SK-N-SH (cell line): ENCODE results near the gene ATP6V0B. TPM values are rescaled to one million over a fixed set of nuclear protein-coding genes. Genes with fewer than 3 reads are reported as not detected.

Source experiments
- CTCF ChIA-PET: fragments of 300-600, 350-600 bp; formaldehyde crosslinking; extraction: SDS; loops from one replicate; lab custom pipeline; 2021; lab: Yijun Ruan, JAX
- POLR2A ChIA-PET: fragments of 350-600 bp; sonication (Branson Sonifier 250); formaldehyde crosslinking; extraction: SDS; loops from one replicate; lab custom pipeline; 2020; ENCODE audit warnings: antibody characterized with exemption, inconsistent platforms; lab: Yijun Ruan, JAX
- DNase-seq: peaks from one replicate; pipeline ENCODE4 v3.0.0; 2012
- H2AFZ ChIP-seq: fragments of 200-600 bp; sonication (generic); 2 replicates; pipeline ENCODE4 v1.8.1; 2016; ENCODE audit warnings: antibody characterized with exemption, mild to moderate bottlenecking, low read depth
- H3F3A ChIP-seq: fragments of 200-600 bp; sonication (generic); replicated peaks from 2 replicates; pipeline ENCODE3; 2016; ENCODE audit warnings: antibody characterized with exemption, mild to moderate bottlenecking; ENCODE audit not compliant: insufficient read depth
- H3K27ac ChIP-seq, 2 experiments: fragments of 200-500 bp in 1 of 2; fragments of 200-600 bp in 1 of 2; sonication (Bioruptor generic) in 1 of 2; sonication (generic), shearing (Covaris generic) in 1 of 2; 2 replicates each; pipeline versions ENCODE4 v1.5.1 to v1.6.1; 2014 to 2016; ENCODE audit warnings: low read depth in 2 of 2, inconsistent platforms in 1 of 2, low read length in 1 of 2, mild to moderate bottlenecking in 1 of 2, mixed read lengths in 1 of 2
- H3K27me3 ChIP-seq: fragments of 200-600 bp; sonication (generic), shearing (Covaris generic); 2 replicates; pipeline ENCODE4 v1.6.1; 2016; ENCODE audit warnings: mixed run types; ENCODE audit not compliant: insufficient read depth
- H3K36me3 ChIP-seq, 2 experiments: fragments of 200-500 bp in 1 of 2; fragments of 200-600 bp in 1 of 2; sonication (Bioruptor generic) in 1 of 2; sonication (generic) in 1 of 2; replicated peaks in 1 of 2; 2 replicates each; pipeline versions ENCODE3 to v1.5.1; 2014 to 2016; ENCODE audit warnings: low read length in 1 of 2, mild to moderate bottlenecking in 1 of 2; ENCODE audit not compliant: insufficient read depth in 2 of 2, control insufficient read depth in 1 of 2
- H3K4me1 ChIP-seq, 2 experiments: fragments of 200-500 bp in 1 of 2; fragments of 200-600 bp in 1 of 2; sonication (Bioruptor generic) in 1 of 2; sonication (generic), shearing (Covaris generic) in 1 of 2; 2 replicates each; pipeline versions ENCODE4 v1.5.1 to v1.6.1; 2014 to 2016; ENCODE audit warnings: low read depth in 1 of 2, low read length in 1 of 2, mixed run types in 1 of 2; ENCODE audit not compliant: insufficient read depth in 2 of 2, control insufficient read depth in 1 of 2
- H3K4me2 ChIP-seq: fragments of 200-600 bp; sonication (generic), shearing (Covaris generic); 2 replicates; pipeline ENCODE4 v1.6.1; 2017; ENCODE audit warnings: mixed run types
- H3K4me3 ChIP-seq, 2 experiments: fragments of 200-500 bp in 1 of 2; fragments of 200-600 bp in 1 of 2; sonication (Bioruptor generic) in 1 of 2; sonication (generic), shearing (Covaris generic) in 1 of 2; 2 replicates each; pipeline versions ENCODE4 v1.5.1 to v1.8.1; 2014 to 2016; ENCODE audit warnings: low read depth in 2 of 2, inconsistent platforms in 1 of 2, low read length in 1 of 2, mild to moderate bottlenecking in 1 of 2, mixed read lengths in 1 of 2, moderate library complexity in 1 of 2
- H3K79me2 ChIP-seq: fragments of 200-600 bp; sonication (generic); 2 replicates; pipeline ENCODE4 v1.8.1; 2017; ENCODE audit warnings: mild to moderate bottlenecking; ENCODE audit not compliant: insufficient read depth
- H3K9ac ChIP-seq: fragments of 200-600 bp; sonication (generic); 2 replicates; pipeline ENCODE4 v1.6.1; 2017; ENCODE audit warnings: mixed run types
- H3K9me2 ChIP-seq: fragments of 200-600 bp; sonication (generic); 2 replicates; pipeline ENCODE4 v1.6.1; 2017; ENCODE audit warnings: mixed run types
- H3K9me3 ChIP-seq: fragments of 200-600 bp; sonication (generic); 2 replicates; pipeline ENCODE4 v1.6.1; 2017; ENCODE audit warnings: mixed run types, mild to moderate bottlenecking, moderate library complexity
- H4K20me1 ChIP-seq: fragments of 200-600 bp; sonication (generic); 2 replicates; pipeline ENCODE4 v1.6.1; 2017; ENCODE audit warnings: mild to moderate bottlenecking, mixed run types; ENCODE audit not compliant: insufficient read depth
- CHD2 ChIP-seq: fragments of 150-350 bp; IDR thresholded peaks from 2 replicates; pipeline ENCODE4 v1.6.1; 2018; ENCODE audit warnings: low read length; ENCODE audit not compliant: partially characterized antibody
- CTCF ChIP-seq: fragments of 200-600 bp; sonication (generic); IDR thresholded peaks from 2 replicates; pipeline ENCODE4 v1.6.1; 2017; ENCODE audit warnings: antibody characterized with exemption, mild to moderate bottlenecking, moderate library complexity
- EP300 ChIP-seq, 2 experiments: IDR thresholded peaks; 2 replicates each; pipeline versions ENCODE4 v1.4.0 to v1.6.1; 2012; ENCODE audit warnings: borderline replicate concordance in 1 of 2, low read depth in 1 of 2, low read length in 1 of 2
- FOSL2 ChIP-seq: IDR thresholded peaks from 2 replicates; pipeline ENCODE4 v1.4.0; 2012; ENCODE audit warnings: low read depth, mild to moderate bottlenecking, moderate library complexity, borderline replicate concordance
- FOXM1 ChIP-seq: IDR thresholded peaks from 2 replicates; pipeline ENCODE4 v1.4.0; 2012; ENCODE audit warnings: low read depth, mild to moderate bottlenecking
- JUND ChIP-seq: IDR thresholded peaks from 2 replicates; pipeline ENCODE4 v1.4.0; 2012
- MEF2A ChIP-seq: IDR thresholded peaks from 2 replicates; pipeline ENCODE4 v1.4.0; 2012; ENCODE audit warnings: low read depth, borderline replicate concordance
- NFIC ChIP-seq: IDR thresholded peaks from 2 replicates; pipeline ENCODE4 v1.4.0; 2012; ENCODE audit warnings: borderline replicate concordance
- PBX3 ChIP-seq: IDR thresholded peaks from 2 replicates; pipeline ENCODE4; 2012
- POLR2AphosphoS5 ChIP-seq: IDR thresholded peaks from 2 replicates; pipeline ENCODE4 v1.6.1; 2012; ENCODE audit warnings: low read depth, low read length
- RCOR1 ChIP-seq: fragments of 150-350 bp; IDR thresholded peaks from 2 replicates; pipeline ENCODE4 v1.6.1; 2017; ENCODE audit warnings: antibody characterized with exemption, low read length
- REST ChIP-seq: IDR thresholded peaks from 2 replicates; pipeline ENCODE4 v1.6.1; 2012; ENCODE audit warnings: mild to moderate bottlenecking, low read depth, low read length, moderate library complexity
- RXRA ChIP-seq: IDR thresholded peaks from 2 replicates; pipeline ENCODE4 v1.4.0; 2012; ENCODE audit warnings: low read depth, mild to moderate bottlenecking, borderline replicate concordance
- SMC3 ChIP-seq: IDR thresholded peaks from 2 replicates; pipeline ENCODE4 v1.6.1; 2012; ENCODE audit warnings: low read depth, low read length, improper control_type of control experiment
- TAF1 ChIP-seq: IDR thresholded peaks from 2 replicates; pipeline ENCODE4 v1.6.1; 2012; ENCODE audit warnings: low read depth, mild to moderate bottlenecking, low read length, moderate library complexity, borderline replicate concordance
- TCF12 ChIP-seq: IDR thresholded peaks from 2 replicates; pipeline ENCODE4 v1.4.0; 2012
- USF1 ChIP-seq: IDR thresholded peaks from 2 replicates; pipeline ENCODE4 v1.4.0; 2012; ENCODE audit warnings: low read depth, borderline replicate concordance
- USF2 ChIP-seq: fragments of 150-350 bp; IDR thresholded peaks from 2 replicates; pipeline ENCODE4 v1.6.1; 2017; ENCODE audit warnings: antibody characterized with exemption, low read length, low read depth, borderline replicate concordance
- YY1 ChIP-seq: IDR thresholded peaks from 2 replicates; pipeline ENCODE4 v1.4.0; 2012; ENCODE audit warnings: low read depth, mild to moderate bottlenecking
- WGBS: methylation state at CpG from one replicate; pipeline ENCODE4 v1.1.6; 2017; ENCODE audit warnings: low lambda C conversion rate; 5-methylcytosine and 5-hydroxymethylcytosine counted together
- polyA plus RNA-seq, 3 experiments: library from polyadenylated mRNA; depleted of rRNA; stranded (reverse); fragments of >200 nt; gene quantifications; 2 replicates each; pipeline ENCODE4 v1.2.3, GENCODE V29; 2012

Gene ATP6V0B
- polyA plus RNA-seq, 1 of the 3 experiments (the other 2 are of a cell fraction), result 180 TPM

- no peak overlapping the region for H3K27ac ChIP-seq
- WGBS, result 96% methylated on average over 3 of the region's 3 CpGs
- peaks cover 3 to 60% of the 10 kb centered on the region in 2 experiments for H3K36me3 ChIP-seq
- no peak overlapping the region for H3K4me3 ChIP-seq
- no peaks in the 10 kb centered on the region for H3K4me1 ChIP-seq
- H3K79me2 ChIP-seq, result no peaks in the 10 kb centered on the region
- DNase-seq, result no peak
- H3F3A ChIP-seq, result no peaks in the 10 kb centered on the region
- no peak overlapping the region for H3K9ac ChIP-seq
- TF ChIP-seq RCOR1 (no peak), USF2 (no peak), NFIC (no peak), TCF12 (no peak), REST (no peak), SMC3 (no peak), TAF1 (no peak)
- TF ChIP-seq, all 33 proteins: peak for 0
- Histone ChIP-seq H3K9me3 (no peaks in the 10 kb centered on the region), H3K9me2 (no peaks in the 10 kb centered on the region), H4K20me1 (no peaks in the 10 kb centered on the region), H2AFZ (no peak overlapping the region), H3K27me3 (no peaks in the 10 kb centered on the region), H3K4me2 (no peak overlapping the region)
- POLR2A ChIA-PET, result no interaction called here
- CTCF ChIA-PET, result interaction anchor here (1.1 kb wide), 1 partner anchor 25 kb away, joined by 3 read pairs; no protein-coding TSS in a partner anchor
These were observed 11.8 kb upstream of the ATP6V0B start for GRCh38 chr1:43963006-43963405.

- Histone ChIP-seq H3K27ac (no peak overlapping the region), H3K9ac (no peak overlapping the region), H3K9me3 (no peaks in the 10 kb centered on the region), H3K36me3 (peaks cover 3 to 51% of the 10 kb centered on the region in 2 experiments), H3K79me2 (no peaks in the 10 kb centered on the region), H3K4me1 (no peaks in the 10 kb centered on the region), H3F3A (peaks cover 5% of the 10 kb centered on the region), H2AFZ (no peak overlapping the region), H3K4me3 (no peak overlapping the region), H3K9me2 (no peaks in the 10 kb centered on the region), H3K4me2 (no peak overlapping the region), H3K27me3 (no peaks in the 10 kb centered on the region), H4K20me1 (no peaks in the 10 kb centered on the region)
- ChIA-PET POLR2A (no interaction called here), CTCF (interaction anchor here (1.1 to 1.2 kb wide), 2 partner anchors 26 to 29 kb away, joined by 3 read pairs; no protein-coding TSS in a partner anchor)
- WGBS, result 83% methylated on average over 5 of the region's 5 CpGs
- no peak for DNase-seq
- TF ChIP-seq TCF12 (no peak), POLR2AphosphoS5 (no peak), MEF2A (no peak), CTCF (no peak), USF2 (no peak), RXRA (no peak), JUND (no peak), PBX3 (no peak), YY1 (no peak), NFIC (no peak), CHD2 (no peak), FOSL2 (no peak), FOXM1 (no peak), USF1 (no peak), EP300 (IDR thresholded peaks at IDR 0.05; ENCODE audit: borderline replicate concordance in 1 of 2, low read depth in 1 of 2, low read length in 1 of 2) (no peak)
These were observed 10.9 kb upstream of the ATP6V0B start for GRCh38 chr1:43963890-43964289.
